Neutrophil (primary cell): ENCODE results near the gene MYL12A.
"Not testable (repeated sequence)": the region's sequence is repeated elsewhere in the genome, so short reads cannot be mapped to it uniquely, and the experiment has no call there.

ENCODE experiments used
- H3K27ac ChIP-seq: fragments of 200-600 bp; sonication (generic); 2 replicates; pipeline ENCODE4 v1.5.1; 2016; ENCODE audit warnings: mild to moderate bottlenecking, moderate library complexity
- H3K27me3 ChIP-seq: fragments of 200-600 bp; sonication (generic); 2 replicates; pipeline ENCODE4 v1.6.0; 2016; ENCODE audit warnings: mild to moderate bottlenecking
- H3K36me3 ChIP-seq: fragments of 200-600 bp; sonication (generic); 2 replicates; pipeline ENCODE4 v1.5.1; 2017
- H3K4me1 ChIP-seq, 2 experiments: fragments of 200-600 bp in 1 of 2; sonication (generic) in 1 of 2; 1 replicate in 1 of 2; 2 replicates in 1 of 2; pipeline versions ENCODE4 v1.5.1 to v1.6.1; 2013 to 2016; ENCODE audit warnings: low read depth in 1 of 2, low read length in 1 of 2, mild to moderate bottlenecking in 1 of 2, moderate library complexity in 1 of 2; ENCODE audit not compliant: control insufficient read depth in 1 of 2, insufficient read depth in 1 of 2
- H3K4me3 ChIP-seq, 2 experiments: fragments of 200-600 bp in 1 of 2; sonication (generic) in 1 of 2; 1 replicate in 1 of 2; 2 replicates in 1 of 2; pipeline ENCODE4 v1.5.1; 2013 to 2016; ENCODE audit warnings: low read depth in 1 of 2, low read length in 1 of 2, mild to moderate bottlenecking in 1 of 2, moderate library complexity in 1 of 2
- H3K9me3 ChIP-seq: fragments of 200-600 bp; sonication (generic); 2 replicates; pipeline ENCODE4 v1.5.1; 2016
- TF ChIP-seq, protein P1 (sequence below): fragments of 200-600 bp; sonication (generic); IDR thresholded peaks from 2 replicates; pipeline ENCODE4 v1.5.1; 2016; ENCODE audit warnings: antibody characterized with exemption

MYL12A gene

DNA sequence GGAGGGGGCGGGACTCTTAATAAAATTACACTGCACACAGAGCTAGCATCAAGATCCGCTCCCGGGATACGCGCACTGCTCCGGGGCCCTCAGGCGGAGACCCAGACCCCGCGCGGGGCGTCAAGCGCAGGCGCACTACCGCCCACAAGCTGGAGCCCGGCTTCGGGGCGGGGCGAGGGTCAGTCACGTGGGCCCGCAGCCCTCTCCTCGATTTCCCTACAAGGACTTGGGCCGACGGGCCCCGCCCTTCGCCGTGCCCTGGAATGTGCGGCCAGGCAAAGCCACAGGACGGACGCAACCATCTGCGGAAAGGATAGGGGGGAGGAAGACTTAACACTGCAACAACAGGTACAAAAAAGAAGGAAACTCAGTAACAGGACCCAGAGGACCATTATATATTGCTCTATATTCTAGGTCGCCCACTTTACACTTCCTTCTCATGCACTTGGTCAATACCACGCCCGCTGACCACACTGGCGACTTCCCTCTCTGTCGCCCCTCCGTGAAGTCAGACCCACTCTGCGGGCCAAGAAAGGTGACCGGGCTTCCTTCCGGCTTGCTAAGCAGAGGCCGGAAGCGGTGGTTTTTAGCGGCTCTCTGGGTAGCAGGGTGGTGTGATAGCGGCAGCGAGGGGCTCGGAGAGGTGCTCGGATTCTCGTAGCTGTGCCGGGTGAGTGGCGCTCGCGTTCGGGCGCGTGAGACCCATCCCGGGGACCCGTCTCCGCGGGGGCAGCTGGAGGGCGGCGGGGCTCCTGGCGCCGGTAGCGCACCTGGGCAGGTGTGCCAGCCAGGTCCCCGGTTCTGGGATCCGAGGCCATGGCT is at the start of gene MYL12A:
MYL12A (plus strand) TSS at position 562 of the 822 bp plus-strand sequence. CDS start 5,447 bp downstream, outside the sequence.
- Histone ChIP-seq H3K9me3 (no peaks in the 10 kb centered on the region), H3K27ac (peak within 1 kb of the TSS; percentile 97), H3K4me3 (peak within 1 kb of the TSS; percentile 96 to 98)

DNA sequence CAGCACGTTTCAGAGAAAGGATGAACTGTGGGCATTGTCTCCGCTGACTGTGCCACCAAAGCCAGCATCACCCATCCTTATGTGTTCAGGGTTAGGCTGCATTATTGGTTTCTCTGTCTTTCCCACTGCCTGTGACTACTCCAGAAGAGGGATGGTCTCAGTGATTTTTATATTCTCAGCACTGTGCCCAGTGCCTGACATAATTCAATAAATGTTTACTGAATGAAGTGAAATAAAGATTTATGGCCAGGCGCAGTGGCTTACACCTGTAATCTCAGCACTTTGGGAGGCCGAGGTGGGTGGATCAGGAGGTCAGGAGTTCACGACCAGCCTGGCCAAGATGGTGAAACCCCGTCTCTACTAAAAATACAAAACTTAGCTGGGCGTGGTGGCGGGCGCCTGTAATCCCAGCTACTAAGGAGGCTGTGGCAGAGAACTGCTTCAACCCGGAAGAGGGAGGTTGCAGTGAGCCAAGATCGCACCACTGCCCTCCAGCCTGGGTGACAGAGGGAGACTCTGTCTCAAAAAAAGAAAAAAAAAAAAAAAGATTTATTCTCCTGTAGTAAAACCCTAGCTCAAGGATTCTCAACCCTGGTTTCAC is 49.2 kb upstream of the MYL12A start:
- H3K9me3 ChIP-seq: not testable (repeated sequence)

More for the DNA sequence above, at the start of gene MYL12A:
- no peaks in the 10 kb centered on the region for H3K27me3 ChIP-seq
- TF ChIP-seq, protein P1, sequence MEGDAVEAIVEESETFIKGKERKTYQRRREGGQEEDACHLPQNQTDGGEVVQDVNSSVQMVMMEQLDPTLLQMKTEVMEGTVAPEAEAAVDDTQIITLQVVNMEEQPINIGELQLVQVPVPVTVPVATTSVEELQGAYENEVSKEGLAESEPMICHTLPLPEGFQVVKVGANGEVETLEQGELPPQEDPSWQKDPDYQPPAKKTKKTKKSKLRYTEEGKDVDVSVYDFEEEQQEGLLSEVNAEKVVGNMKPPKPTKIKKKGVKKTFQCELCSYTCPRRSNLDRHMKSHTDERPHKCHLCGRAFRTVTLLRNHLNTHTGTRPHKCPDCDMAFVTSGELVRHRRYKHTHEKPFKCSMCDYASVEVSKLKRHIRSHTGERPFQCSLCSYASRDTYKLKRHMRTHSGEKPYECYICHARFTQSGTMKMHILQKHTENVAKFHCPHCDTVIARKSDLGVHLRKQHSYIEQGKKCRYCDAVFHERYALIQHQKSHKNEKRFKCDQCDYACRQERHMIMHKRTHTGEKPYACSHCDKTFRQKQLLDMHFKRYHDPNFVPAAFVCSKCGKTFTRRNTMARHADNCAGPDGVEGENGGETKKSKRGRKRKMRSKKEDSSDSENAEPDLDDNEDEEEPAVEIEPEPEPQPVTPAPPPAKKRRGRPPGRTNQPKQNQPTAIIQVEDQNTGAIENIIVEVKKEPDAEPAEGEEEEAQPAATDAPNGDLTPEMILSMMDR: peak; percentile 18
- peaks cover 66 to 69% of the 10 kb centered on the region in 2 experiments for H3K4me1 ChIP-seq
- H3K36me3 ChIP-seq: peaks cover 12% of the 10 kb centered on the region

DNA sequence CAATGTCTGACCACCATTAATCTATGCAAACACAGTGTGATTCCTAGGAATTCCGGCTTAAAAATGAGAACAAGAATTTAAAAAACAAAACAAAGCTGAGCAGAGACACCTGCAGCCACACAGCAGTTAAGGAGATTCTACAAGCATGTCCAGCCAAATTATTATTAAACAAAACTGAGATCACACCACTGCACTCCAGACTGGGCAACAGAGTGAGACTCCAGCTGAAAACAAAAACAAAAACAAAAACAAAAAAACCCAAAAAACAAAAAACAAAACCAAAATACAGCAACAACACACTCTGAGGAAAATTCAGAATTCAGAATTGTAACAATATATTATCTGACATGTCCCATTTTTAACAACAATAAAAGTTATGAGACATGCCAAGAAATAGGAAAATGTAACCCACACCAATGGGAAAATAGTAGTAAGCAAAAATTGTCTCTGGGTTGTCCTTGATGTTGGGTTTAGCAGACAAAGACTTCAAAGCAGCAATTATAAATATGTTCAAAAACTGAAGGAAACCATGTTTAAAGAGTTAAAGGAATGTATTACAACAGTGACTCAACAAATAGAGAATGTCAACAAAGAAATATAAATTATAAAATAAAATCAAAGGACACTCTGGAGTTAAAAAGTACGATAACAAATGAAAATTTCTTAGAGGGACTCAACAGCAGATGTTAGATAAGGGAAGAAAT is 47.5 kb upstream of the MYL12A start:
- no peak overlapping the region for H3K4me3 ChIP-seq
- TF ChIP-seq, protein P1: no peak
- no peaks in the 10 kb centered on the region for H3K4me1 ChIP-seq

More for the DNA sequence above, 49.2 kb upstream of the MYL12A start:
- H3K27ac ChIP-seq, H3K27me3 ChIP-seq, H3K4me3 ChIP-seq, H3K4me1 ChIP-seq, H3K36me3 ChIP-seq: not testable (repeated sequence)

DNA sequence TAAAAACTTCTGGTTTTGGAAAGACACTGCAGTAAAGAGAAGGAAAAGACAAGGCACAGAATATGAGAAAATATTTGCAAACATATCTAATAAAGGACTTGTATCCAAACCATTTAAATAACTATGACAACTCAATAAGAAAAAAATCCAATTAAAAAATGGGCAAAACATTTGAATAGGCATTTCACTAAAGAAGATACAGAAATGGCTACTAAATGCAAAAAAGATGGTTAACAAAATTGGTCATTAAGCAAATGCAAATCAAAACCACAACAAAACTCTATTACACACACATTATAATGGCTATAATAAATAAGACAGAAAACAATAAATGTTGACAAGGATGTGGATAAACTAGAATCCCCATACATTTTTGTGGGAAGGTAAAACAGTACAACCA is 42.4 kb upstream of the MYL12A start:
- TF ChIP-seq, protein P1: no peak

More for the DNA sequence above, 47.5 kb upstream of the MYL12A start:
- Histone ChIP-seq H3K27me3 (no peaks in the 10 kb centered on the region), H3K27ac (no peak overlapping the region), H3K36me3 (no peaks in the 10 kb centered on the region), H3K9me3 (no peaks in the 10 kb centered on the region)

DNA sequence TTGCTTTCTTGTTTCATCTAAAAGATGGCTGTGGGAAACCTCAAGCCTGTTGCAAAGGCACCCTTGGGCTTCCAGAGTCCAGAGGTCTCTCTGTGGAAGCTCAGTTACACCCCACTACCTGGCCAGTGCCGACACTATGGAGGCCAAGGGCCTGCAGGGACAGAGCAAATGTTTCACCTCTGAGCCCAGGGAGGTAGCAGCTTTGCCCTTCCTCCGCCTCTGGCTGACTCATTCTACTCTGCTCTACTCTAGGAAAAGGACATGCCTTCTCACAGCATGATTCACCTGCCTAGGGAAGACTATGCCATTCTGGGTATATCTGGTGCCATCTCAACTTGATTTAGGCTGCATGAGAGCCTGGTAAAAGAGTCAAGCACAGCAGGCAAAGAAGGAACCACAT is 40.0 kb upstream of the MYL12A start:
- TF ChIP-seq, protein P1: no peak
- H3K9me3 ChIP-seq: no peaks in the 10 kb centered on the region
- H3K27ac ChIP-seq: no peak overlapping the region
- no peaks in the 10 kb centered on the region for H3K36me3 ChIP-seq
- no peak overlapping the region for H3K4me3 ChIP-seq
- H3K4me1 ChIP-seq: no peaks in the 10 kb centered on the region
- no peaks in the 10 kb centered on the region for H3K27me3 ChIP-seq

More for the DNA sequence above, 42.4 kb upstream of the MYL12A start:
- Histone ChIP-seq H3K36me3 (no peaks in the 10 kb centered on the region), H3K4me1 (no peaks in the 10 kb centered on the region), H3K27ac (no peak overlapping the region), H3K9me3 (no peaks in the 10 kb centered on the region), H3K4me3 (no peak overlapping the region), H3K27me3 (no peaks in the 10 kb centered on the region)
